PFSK-1 (cell line): Measurements from ENCODE around the gene ST7.

ENCODE experiments used
- REST ChIP-seq, 2 experiments: IDR thresholded peaks; 2 replicates each; pipeline versions ENCODE4 v1.6.1 to v1.8.0; 2011 to 2012; ENCODE audit warnings: low read depth in 2 of 2, low read length in 2 of 2, control low read depth in 1 of 2, inconsistent platforms in 1 of 2, mild to moderate bottlenecking in 1 of 2, moderate library complexity in 1 of 2; ENCODE audit not compliant: insufficient read depth in 1 of 2
- TAF1 ChIP-seq: IDR thresholded peaks from 2 replicates; pipeline ENCODE4 v1.6.1; 2012; ENCODE audit warnings: low read length, control low read depth, borderline replicate concordance; ENCODE audit not compliant: insufficient read depth

GRCh38 chr7:117119192-117119924 is 166.1 kb downstream of the ST7 start:
- no peak for TF ChIP-seq TAF1
- no peak for TF ChIP-seq REST (IDR thresholded peaks at IDR 0.05; ENCODE audit: insufficient read depth in 1 of 2, low read depth in 2 of 2, low read length in 2 of 2)
